Retinal pigment epithelial cell (primary cell): Measurements from ENCODE around the gene PDS5B.

ENCODE experiments used
- DNase-seq: peaks from one replicate; pipeline ENCODE4 v3.0.0-alpha.2; 2010; ENCODE audit warnings: low read depth
- H3K4me3 ChIP-seq: 2 replicates; pipeline ENCODE4 v1.5.1; 2011; ENCODE audit warnings: mild to moderate bottlenecking, low read length, control low read depth, moderate library complexity
- CTCF ChIP-seq: conservative IDR thresholded peaks from 2 replicates; pipeline ENCODE4 v1.5.1; 2011; ENCODE audit warnings: low read depth, low read length, control low read depth, inconsistent platforms

The PDS5B gene

DNA sequence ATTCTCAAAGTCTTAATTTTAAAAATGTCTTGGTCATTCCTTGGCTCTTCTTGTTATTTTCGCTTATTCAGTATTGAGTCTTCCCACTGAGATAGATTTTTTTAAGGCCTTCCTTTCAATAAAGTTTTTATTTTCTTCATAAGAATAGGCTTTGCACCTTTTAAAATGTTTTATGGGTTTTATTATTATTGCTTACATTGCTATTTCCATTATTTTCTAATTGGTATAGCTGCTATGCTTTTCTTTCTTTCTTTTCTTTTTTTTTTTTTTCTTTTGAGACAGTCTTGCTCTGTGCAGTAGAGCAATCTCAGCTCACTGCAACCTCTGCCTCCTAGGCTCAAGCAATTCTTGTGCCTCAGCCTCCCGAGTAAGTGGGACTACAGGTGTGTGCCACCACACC lies 195.7 kb downstream of the PDS5B start:
- no peak overlapping the region for H3K4me3 ChIP-seq
- DNase-seq = no peak
- TF ChIP-seq CTCF = no peak

DNA sequence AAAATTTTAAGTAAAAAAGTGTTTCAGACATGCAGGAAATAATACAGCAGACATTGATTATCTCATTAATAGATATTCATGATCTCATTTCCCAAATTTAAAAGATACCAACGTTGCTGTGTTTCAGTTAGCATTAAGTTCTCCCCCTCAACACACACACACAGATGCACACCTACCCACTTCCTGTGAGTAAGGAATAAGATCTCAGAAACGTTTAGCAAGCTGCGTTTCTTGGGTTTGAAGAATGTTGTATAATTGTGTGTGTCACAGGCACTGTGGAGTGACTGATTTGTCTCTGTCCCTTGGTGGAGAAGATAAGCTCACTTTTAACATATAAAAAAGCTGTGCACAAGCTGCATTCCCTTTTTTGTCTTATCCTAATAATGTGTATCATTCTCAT lies 196.8 kb downstream of the PDS5B start:
- DNase-seq = no peak
- no peak for TF ChIP-seq CTCF
- no peak overlapping the region for H3K4me3 ChIP-seq

GRCh38 chr13:32790731-32791130 lies 204.5 kb downstream of the PDS5B start:
- DNase-seq = no peak
- no peak overlapping the region for H3K4me3 ChIP-seq
- peak; percentile 9 for TF ChIP-seq CTCF

- no peak for TF ChIP-seq CTCF
- no peak overlapping the region for H3K4me3 ChIP-seq
- DNase-seq = no peak
Measured at GRCh38 chr13:32791545-32792172, 205.4 kb downstream of the PDS5B start.

GRCh38 chr13:32796754-32797153 lies 210.5 kb downstream of the PDS5B start:
- no peak overlapping the region for H3K4me3 ChIP-seq
- no peak for TF ChIP-seq CTCF
- DNase-seq = no peak

- H3K4me3 ChIP-seq = no peak overlapping the region
- DNase-seq = no peak
- no peak for TF ChIP-seq CTCF
Measured at GRCh38 chr13:32802159-32802558, 215.9 kb downstream of the PDS5B start.

DNA sequence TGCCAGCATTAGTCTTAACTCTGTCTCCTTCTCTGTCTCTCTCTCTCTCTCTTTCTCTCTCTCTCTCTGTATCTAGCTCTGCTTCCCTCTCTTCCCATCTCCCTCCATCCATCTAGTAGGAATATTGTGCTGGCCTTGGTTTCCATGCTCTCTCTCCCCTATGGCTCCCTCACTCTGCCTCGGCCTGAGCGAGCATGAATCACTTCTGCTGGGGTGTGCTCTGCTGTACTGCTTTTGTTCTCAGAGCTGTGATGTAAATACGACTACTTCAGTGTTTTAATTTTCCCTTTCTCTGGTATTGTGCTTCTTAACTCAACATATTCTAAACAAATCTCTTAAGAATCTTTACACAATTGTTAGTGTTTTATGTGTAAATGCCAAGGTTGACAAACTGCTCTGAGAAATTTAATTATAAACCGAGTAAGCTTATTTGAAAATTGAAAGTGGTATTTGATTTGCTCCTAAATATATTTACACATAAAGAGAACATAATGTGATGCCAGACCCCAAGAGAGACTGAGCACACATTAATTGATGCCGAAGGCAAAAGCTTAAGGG lies 218.5 kb downstream of the PDS5B start:
- H3K4me3 ChIP-seq = no peak overlapping the region
- no peak for DNase-seq
- TF ChIP-seq CTCF = no peak
